Psoas muscle (tissue), 8 donors: Measurements from ENCODE around the gene TUFM. TPM values are rescaled to one million over a fixed set of nuclear protein-coding genes. Genes with fewer than 3 reads are reported as not detected.

Source experiments
- ATAC-seq, 4 donors: fragments of 200-7000 bp; cut with Tn5 transposase; one replicate each; pipeline ENCODE4 v1.9.1; 2020; ENCODE audit warnings: moderate library complexity in 3 of 4, mild to moderate bottlenecking in 2 of 4
- DNase-seq, 2 donors: peaks; one replicate each; pipeline ENCODE4 v3.0.0-alpha.2; 2020
- H3K27ac ChIP-seq: fragments of 200-600 bp; one replicate; pipeline ENCODE4 v1.8.0; 2022
- H3K27me3 ChIP-seq, 3 donors: fragments of 200-600 bp in 1 of 3; one replicate each; pipeline versions ENCODE4 v1.6.1 to v1.8.0; 2013 to 2022; ENCODE audit warnings: low read length in 2 of 3, mild to moderate bottlenecking in 2 of 3, moderate library complexity in 1 of 3; ENCODE audit not compliant: insufficient read depth in 3 of 3
- H3K36me3 ChIP-seq, 2 donors: fragments of 200-600 bp in 1 of 2; one replicate each; pipeline versions ENCODE4 v1.6.1 to v1.8.0; 2013 to 2022; ENCODE audit warnings: low read depth in 1 of 2, mild to moderate bottlenecking in 1 of 2, moderate library complexity in 1 of 2; ENCODE audit not compliant: insufficient read depth in 1 of 2
- H3K4me1 ChIP-seq: fragments of 200-600 bp; one replicate; pipeline ENCODE4 v1.8.0; 2022
- H3K4me3 ChIP-seq: fragments of 200-600 bp; one replicate; pipeline ENCODE4 v1.8.0; 2022; ENCODE audit warnings: mild to moderate bottlenecking
- H3K9me3 ChIP-seq: fragments of 200-600 bp; one replicate; pipeline ENCODE4 v1.8.0; 2022
- WGBS, 3 donors: extraction: QIAGEN DNeasy Blood & Tissue Kit; methylation state at CpG; one replicate each; pipeline versions ENCODE4 v1.1.6 to v1.1.7; 2013; 5-methylcytosine and 5-hydroxymethylcytosine counted together
- intact Hi-C, 2 donors: fragments of 100-400 bp; cut with DNase I; formaldehyde crosslinking; loops; one replicate each; pipeline versions ENCODE4 v1.11.0 to v1.14.2; 2022
- polyA plus RNA-seq, 3 donors: library from polyadenylated mRNA; stranded (reverse); fragments of 200-250 nt; gene quantifications; one replicate each; pipeline ENCODE4 v1.2.3, GENCODE V29; 2013
- total RNA-seq, 4 donors: library from RNA; stranded (reverse); fragmentation: NEBNext Ultra II Directional in 2 of 4; extraction: Animal tissue kit (Norgen Biotek cat#: 25700) in 2 of 4; gene quantifications; one replicate each; pipeline versions ENCODE4 v1.2.1 to v1.2.4, GENCODE V29; 2021 to 2023
- TF ChIP-seq, protein P1 (sequence below): fragments of 200-600 bp; IDR thresholded peaks from one replicate; pipeline ENCODE4 v1.8.0; 2022; ENCODE audit warnings: antibody characterized with exemption
- donor health status: healthy with polysubstance abuse.
- donor health status: DM: no; HTN: no; CAD: no; lungs with moderate emphysema.
- donor health status: Bipolar disorder and iron deficiency.
- donor health status: healthy.
- donor health status: DM: yes; HTN: yes; CAD: no.
- donor health status: DM: no; HTN: no; CAD: no.
- donor health status: DM: no; HTN: no; CAD: no.
- donor health status: DM: yes; HTN: yes; CAD: no.

TUFM gene
- total and polyA plus RNA-seq, 7 donors = 155 to 355 (median 211) TPM

DNA sequence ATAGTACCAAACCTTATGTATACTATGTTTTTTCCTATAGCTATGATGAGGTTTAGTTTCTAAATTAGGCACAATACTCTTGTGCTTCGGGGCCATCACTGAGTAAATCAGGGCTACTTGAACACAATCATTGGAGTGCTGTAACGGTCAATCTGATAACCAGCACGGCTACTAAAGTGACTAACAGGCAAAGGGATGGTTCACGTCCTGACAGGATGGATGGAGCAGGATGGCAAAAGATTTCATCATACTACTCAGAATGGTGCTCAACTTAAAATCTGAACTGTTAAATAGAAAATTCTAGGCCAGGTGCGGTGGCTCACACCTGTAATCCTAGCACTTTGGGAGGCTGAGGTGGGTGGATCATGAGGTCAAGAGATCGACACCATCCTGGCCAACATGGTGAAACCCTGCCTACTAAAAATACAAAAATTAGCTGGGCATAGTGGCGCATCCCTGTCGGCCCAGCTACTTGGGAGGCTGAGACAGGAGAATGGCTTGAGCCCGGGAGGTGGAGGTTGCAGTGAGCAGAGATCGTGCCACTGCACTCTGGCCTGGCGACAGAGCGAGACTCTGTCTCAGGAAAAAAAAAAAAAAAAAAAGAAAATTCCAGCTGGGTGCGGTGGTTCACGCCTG lies 7.0 kb downstream of the TUFM start:
- 92 to 95% (median 94%) methylated on average over 14 of the region's 14 CpGs for WGBS, 3 donors
- no peak for ATAC-seq
- no peak for DNase-seq

DNA sequence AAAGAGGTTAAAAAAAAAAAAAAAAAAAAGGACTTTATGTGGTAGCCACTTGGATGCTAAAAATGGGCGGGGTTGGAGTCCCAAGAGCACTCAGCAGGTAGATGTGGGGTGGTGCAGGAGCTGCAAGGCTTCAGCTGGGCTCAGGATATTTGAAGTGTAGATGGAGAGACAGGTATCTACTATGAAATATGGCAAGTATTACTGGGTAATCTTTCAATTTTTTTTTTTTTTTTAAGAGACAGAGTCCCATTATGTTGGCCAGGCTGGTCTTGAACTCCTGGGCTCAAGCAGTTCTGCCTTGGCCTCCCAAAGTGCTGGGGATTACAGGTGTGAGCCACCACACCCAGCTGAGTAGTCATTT lies 7.6 kb downstream of the TUFM start:
- H3K27me3 ChIP-seq = no peaks in the 10 kb centered on the region
- ATAC-seq (no peak), DNase-seq (no peak)
- intact Hi-C loops = no loop called here
- no peak overlapping the region for H3K4me3 ChIP-seq
- no peaks in the 10 kb centered on the region for H3K9me3 ChIP-seq
- H3K4me1 ChIP-seq = no peaks in the 10 kb centered on the region
- peaks cover 9 to 81% of the 10 kb centered on the region in 2 donors for H3K36me3 ChIP-seq
- TF ChIP-seq, protein P1, sequence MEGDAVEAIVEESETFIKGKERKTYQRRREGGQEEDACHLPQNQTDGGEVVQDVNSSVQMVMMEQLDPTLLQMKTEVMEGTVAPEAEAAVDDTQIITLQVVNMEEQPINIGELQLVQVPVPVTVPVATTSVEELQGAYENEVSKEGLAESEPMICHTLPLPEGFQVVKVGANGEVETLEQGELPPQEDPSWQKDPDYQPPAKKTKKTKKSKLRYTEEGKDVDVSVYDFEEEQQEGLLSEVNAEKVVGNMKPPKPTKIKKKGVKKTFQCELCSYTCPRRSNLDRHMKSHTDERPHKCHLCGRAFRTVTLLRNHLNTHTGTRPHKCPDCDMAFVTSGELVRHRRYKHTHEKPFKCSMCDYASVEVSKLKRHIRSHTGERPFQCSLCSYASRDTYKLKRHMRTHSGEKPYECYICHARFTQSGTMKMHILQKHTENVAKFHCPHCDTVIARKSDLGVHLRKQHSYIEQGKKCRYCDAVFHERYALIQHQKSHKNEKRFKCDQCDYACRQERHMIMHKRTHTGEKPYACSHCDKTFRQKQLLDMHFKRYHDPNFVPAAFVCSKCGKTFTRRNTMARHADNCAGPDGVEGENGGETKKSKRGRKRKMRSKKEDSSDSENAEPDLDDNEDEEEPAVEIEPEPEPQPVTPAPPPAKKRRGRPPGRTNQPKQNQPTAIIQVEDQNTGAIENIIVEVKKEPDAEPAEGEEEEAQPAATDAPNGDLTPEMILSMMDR = no peak
- H3K27ac ChIP-seq = no peak overlapping the region
- WGBS, 3 donors = 98 to 100% (median 100%) methylated on average over 1 of the region's 1 CpG

More for the DNA sequence above, 7.0 kb downstream of the TUFM start:
- Histone ChIP-seq H3K27ac (no peak overlapping the region), H3K9me3 (no peaks in the 10 kb centered on the region), H3K4me3 (no peak overlapping the region), H3K36me3 (peaks cover 8 to 81% of the 10 kb centered on the region in 2 donors), H3K4me1 (no peaks in the 10 kb centered on the region), H3K27me3 (no peaks in the 10 kb centered on the region)
- intact Hi-C loops = no loop called here
- TF ChIP-seq, protein P1 = no peak

DNA sequence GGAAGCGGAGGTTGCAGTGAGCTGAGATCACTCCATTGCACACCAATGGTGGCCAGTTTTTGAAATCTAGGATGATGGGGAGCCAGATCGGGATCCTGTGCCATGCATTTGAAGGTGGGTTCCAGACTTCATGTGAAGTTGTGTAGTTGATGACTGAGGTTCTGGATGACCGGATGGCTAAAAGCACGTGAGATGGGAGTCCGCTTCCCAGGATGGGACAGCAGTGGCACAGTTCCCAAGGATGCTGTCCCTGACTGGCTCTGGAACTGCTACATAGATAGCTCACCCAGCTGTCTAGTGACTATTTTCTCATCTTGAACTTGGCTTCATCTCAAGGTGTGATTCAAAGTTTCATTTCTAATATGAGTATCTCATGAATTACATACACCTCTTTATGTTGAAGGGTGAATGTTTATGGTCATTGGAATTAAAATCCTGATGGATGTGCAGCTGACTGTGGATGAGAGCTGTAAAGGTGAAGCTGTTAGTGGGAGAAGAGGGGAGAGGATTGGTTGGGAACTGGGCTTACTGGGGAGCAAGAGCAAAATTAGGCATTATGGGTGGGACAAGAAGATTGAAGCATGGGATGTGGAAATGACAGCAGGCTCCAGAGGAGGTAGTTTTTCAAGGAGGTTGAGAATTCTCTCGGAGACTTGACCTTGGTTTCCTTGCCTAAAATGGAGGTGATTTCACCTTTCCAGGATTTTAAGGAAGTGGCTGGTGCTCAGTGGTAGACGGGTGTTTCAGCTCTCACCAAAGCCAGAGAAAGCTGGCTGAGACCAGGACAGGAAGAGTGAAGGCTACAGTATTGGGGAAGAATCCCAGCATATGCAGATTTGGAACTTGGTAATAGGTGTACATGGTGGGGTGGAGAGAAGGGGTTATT lies 8.2 kb downstream of the TUFM start:
- Histone ChIP-seq H3K36me3 (peaks cover 15 to 81% of the 10 kb centered on the region in 2 donors), H3K4me1 (no peaks in the 10 kb centered on the region)
- TF ChIP-seq, protein P1 = no peak

DNA sequence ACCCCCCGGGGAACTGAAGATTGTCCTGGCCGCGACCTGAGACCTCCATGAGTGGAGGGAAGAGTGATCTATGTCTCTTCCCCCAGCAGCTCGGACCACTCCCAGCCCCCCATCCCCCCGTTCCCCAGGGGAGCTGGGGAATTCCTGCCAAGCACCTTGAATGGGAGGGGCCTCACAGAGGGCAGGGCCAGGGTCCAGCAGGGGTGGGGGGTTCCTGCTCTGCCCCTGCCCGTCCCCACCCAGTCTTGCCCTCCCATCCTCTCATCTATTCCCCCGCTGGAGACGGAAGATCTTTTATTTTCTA lies 9.4 kb downstream of the TUFM start:
- H3K36me3 ChIP-seq = peaks cover 21 to 81% of the 10 kb centered on the region in 2 donors
- WGBS, 3 donors = 78 to 83% (median 81%) methylated on average over 8 of the region's 8 CpGs
- intact Hi-C loops = no loop called here
- H3K4me1 ChIP-seq = no peaks in the 10 kb centered on the region
- no peak overlapping the region for H3K27ac ChIP-seq
- TF ChIP-seq, protein P1 = no peak
- H3K4me3 ChIP-seq = no peak overlapping the region
- H3K27me3 ChIP-seq = no peaks in the 10 kb centered on the region
- DNase-seq (no peak), ATAC-seq (no peak)
- H3K9me3 ChIP-seq = no peaks in the 10 kb centered on the region

More for the DNA sequence above, 8.2 kb downstream of the TUFM start:
- ATAC-seq (peak in 2 of 4 donors; percentile 20 to 57), DNase-seq (peak in 1 of 2 donors; percentile 52)
- no peak overlapping the region for H3K27ac ChIP-seq
- intact Hi-C loops = no loop called here
- no peaks in the 10 kb centered on the region for H3K27me3 ChIP-seq
- no peak overlapping the region for H3K4me3 ChIP-seq
- H3K9me3 ChIP-seq = no peaks in the 10 kb centered on the region
- WGBS, 3 donors = 70 to 79% (median 74%) methylated on average over 7 of the region's 7 CpGs
